HUES48 (cell line): ENCODE results near the gene MARCHF2.
A peak's percentile ranks its signal among the peaks of the same experiment; 100 is the strongest.

Experiments
- H3K27ac ChIP-seq: one replicate; pipeline ENCODE4 v1.7.0; 2013; ENCODE audit warnings: low read depth, low read length, inconsistent platforms
- H3K27me3 ChIP-seq: 2 replicates; pipeline ENCODE4 v1.6.1; 2013; ENCODE audit warnings: mild to moderate bottlenecking, low read length; ENCODE audit not compliant: control insufficient read depth, insufficient read depth
- H3K36me3 ChIP-seq: 2 replicates; pipeline ENCODE4 v1.6.1; 2013; ENCODE audit warnings: low read length; ENCODE audit not compliant: control insufficient read depth, insufficient read depth
- H3K4me1 ChIP-seq: 2 replicates; pipeline ENCODE4 v1.6.1; 2013; ENCODE audit warnings: mild to moderate bottlenecking, low read length; ENCODE audit not compliant: control insufficient read depth, insufficient read depth
- H3K4me3 ChIP-seq: 2 replicates; pipeline ENCODE4 v1.5.1; 2013; ENCODE audit warnings: mild to moderate bottlenecking, low read depth, low read length
- H3K9ac ChIP-seq: 2 replicates; pipeline ENCODE4 v1.6.1; 2013; ENCODE audit warnings: mild to moderate bottlenecking, low read depth, low read length, moderate library complexity
- H3K9me3 ChIP-seq: 2 replicates; pipeline ENCODE4 v1.6.1; 2013; ENCODE audit warnings: low read length; ENCODE audit not compliant: control insufficient read depth, insufficient read depth

MARCHF2 gene

GRCh38 chr19:8456064-8456463 is 43.0 kb downstream of the MARCHF2 start:
- peaks cover 71% of the 10 kb centered on the region for H3K4me1 ChIP-seq
- no peaks in the 10 kb centered on the region for H3K27me3 ChIP-seq
- H3K4me3 ChIP-seq, result no peak overlapping the region
- H3K27ac ChIP-seq, result no peak overlapping the region
- H3K36me3 ChIP-seq, result peaks cover 88% of the 10 kb centered on the region
- H3K9me3 ChIP-seq, result no peaks in the 10 kb centered on the region
- H3K9ac ChIP-seq, result no peak overlapping the region

GRCh38 chr19:8457209-8457608 is 44.1 kb downstream of the MARCHF2 start:
- Histone ChIP-seq H3K27me3 (no peaks in the 10 kb centered on the region), H3K9me3 (no peaks in the 10 kb centered on the region), H3K27ac (no peak overlapping the region), H3K4me3 (no peak overlapping the region), H3K4me1 (peaks cover 71% of the 10 kb centered on the region), H3K36me3 (peaks cover 90% of the 10 kb centered on the region), H3K9ac (no peak overlapping the region)

DNA sequence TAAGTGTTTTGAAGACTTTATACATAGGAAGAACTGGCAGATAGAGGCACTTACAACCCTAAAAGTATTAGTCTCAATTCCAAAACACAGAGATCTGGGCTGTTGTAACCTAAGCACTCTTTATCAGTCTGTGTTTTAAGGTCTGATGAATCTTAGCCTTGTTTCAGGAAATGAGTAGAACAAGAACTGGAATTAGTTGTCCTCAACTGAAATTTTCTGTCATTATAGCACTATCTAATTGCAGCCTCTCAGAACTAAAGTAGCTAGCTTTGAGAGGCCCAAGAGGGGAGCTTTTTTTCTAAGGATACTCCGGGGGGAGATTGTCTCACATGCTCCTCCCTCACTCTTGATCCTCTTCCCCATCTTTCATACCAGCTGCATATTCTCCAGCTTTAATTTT is 44.7 kb downstream of the MARCHF2 start:
- Histone ChIP-seq H3K36me3 (peaks cover 90% of the 10 kb centered on the region), H3K4me3 (no peak overlapping the region), H3K9me3 (no peaks in the 10 kb centered on the region), H3K9ac (no peak overlapping the region), H3K27me3 (no peaks in the 10 kb centered on the region), H3K4me1 (peaks cover 70% of the 10 kb centered on the region), H3K27ac (no peak overlapping the region)

DNA sequence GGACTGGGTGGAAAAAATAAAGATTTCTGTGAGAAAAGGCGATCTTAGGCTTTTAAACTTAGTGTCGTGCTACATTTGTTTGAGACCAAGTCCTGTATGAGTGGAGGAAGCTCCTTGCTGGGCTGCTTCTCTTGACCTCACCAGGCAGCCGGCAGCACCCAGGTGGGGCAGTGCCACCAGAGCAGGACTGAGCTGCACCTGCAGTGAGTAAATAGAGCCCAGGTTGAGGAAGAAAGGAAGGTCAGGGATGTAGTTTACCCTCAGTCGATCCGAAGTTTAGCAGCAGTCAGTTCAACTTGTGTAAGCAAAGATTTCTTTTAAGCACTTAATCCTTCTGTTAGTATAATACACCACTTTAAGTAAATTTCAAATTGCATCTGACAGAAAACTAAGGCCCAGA is 45.3 kb downstream of the MARCHF2 start:
- no peak overlapping the region for H3K9ac ChIP-seq
- no peak overlapping the region for H3K27ac ChIP-seq
- H3K27me3 ChIP-seq, result no peaks in the 10 kb centered on the region
- H3K4me3 ChIP-seq, result no peak overlapping the region
- H3K4me1 ChIP-seq, result peaks cover 68% of the 10 kb centered on the region
- H3K36me3 ChIP-seq, result peaks cover 93% of the 10 kb centered on the region
- H3K9me3 ChIP-seq, result no peaks in the 10 kb centered on the region

DNA sequence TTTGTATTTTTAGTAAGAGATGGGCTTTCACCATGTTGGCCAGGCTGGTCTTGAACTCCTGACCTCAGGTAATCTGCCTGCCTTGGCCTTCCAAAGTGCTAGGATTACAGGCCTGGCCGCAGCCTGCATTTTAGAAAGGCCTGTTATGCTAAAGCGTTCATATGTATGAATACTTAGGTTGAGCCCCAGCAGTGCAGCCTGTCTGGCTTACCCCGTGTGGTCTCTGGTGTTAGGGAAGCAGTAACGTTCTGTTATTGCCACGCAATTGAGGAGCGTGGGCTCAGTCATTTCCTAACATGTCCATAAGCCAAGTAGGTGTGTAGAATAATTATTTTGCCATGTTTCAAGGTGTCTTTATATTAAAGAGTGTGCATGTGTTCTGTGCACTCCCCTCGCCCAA is 46.0 kb downstream of the MARCHF2 start:
- no peaks in the 10 kb centered on the region for H3K9me3 ChIP-seq
- H3K36me3 ChIP-seq, result peaks cover 93% of the 10 kb centered on the region
- no peaks in the 10 kb centered on the region for H3K27me3 ChIP-seq
- no peak overlapping the region for H3K27ac ChIP-seq
- H3K4me1 ChIP-seq, result peaks cover 63% of the 10 kb centered on the region
- no peak overlapping the region for H3K9ac ChIP-seq
- no peak overlapping the region for H3K4me3 ChIP-seq

DNA sequence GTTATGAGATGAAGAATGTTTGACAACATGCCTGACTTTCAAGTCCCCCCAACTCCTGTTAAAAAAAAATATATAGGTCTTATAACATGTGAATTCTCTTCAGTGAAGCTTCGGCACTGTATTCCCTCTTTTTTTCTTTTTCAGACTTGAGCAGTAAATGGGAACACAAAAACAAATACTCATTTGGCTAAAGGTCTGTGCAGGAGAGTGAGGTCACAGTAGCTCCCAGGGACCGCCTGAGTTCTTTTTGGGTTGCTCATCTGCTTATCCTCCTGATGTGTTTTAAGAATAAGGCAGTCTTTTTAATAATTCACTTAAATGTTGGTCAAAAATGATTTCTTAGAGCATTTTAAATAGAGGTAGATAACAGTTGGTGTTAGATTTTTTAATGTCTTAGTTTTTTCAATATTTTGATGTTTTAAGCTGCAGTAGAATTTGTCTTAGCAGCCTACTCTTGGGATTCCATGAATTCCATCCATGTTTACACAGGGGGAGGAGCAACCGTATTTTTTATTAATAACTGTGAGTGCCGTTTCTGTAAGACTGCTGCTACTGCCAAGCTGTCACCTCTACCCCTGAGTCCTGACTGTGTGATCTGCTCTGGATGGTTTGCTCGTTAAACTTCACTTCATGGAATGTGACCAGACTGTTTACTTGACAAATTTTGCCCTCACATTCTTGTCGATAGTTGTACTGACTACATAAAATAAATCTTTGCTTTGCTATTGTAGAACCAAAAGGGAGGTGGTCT is 46.6 kb downstream of the MARCHF2 start:
- H3K4me3 ChIP-seq, result no peak overlapping the region
- H3K9me3 ChIP-seq, result no peaks in the 10 kb centered on the region
- H3K27ac ChIP-seq, result no peak overlapping the region

DNA sequence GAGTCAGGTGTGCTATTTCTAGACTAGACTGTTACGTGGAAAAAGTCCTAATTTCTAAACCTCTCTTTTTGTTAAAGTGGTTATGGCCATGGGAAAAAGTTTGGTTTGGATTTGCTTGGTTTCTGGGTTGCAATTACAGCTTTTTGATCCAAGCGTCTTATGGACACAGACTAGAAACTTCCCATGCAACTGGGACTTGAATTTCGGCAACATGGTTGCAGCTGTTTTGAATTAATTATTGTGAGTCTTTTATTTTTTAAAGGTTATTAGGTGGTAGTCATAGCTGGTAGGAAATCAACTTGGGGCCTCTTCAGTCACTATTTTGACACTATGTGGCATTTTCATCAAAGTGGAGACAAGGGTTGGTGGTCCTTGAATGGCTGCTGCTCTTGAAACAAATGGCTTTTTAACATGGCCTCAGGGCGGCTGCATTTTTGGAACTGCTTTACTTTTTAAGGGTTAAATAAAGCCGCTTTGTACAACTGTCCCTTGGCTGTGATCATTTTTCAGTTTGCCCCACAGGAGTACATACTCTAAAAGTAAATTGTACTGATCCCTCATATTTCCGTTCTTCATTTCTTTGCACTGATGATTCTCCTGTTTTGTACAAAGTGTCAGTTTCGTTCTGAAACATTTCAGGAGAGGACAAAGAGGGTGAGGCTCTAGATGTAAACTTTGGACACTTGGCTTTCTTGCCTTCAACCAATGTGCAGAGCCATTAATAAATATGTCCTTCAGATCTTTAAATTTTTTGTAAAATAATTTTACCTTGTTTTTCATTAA is 47.6 kb downstream of the MARCHF2 start:
- Histone ChIP-seq H3K36me3 (peaks cover 97% of the 10 kb centered on the region), H3K4me1 (peaks cover 62% of the 10 kb centered on the region), H3K9ac (no peak overlapping the region), H3K27ac (peak overlapping the region; percentile 14), H3K4me3 (no peak overlapping the region), H3K27me3 (no peaks in the 10 kb centered on the region), H3K9me3 (no peaks in the 10 kb centered on the region)

More for the DNA sequence above, 46.6 kb downstream of the MARCHF2 start:
- H3K4me1 ChIP-seq, result peaks cover 63% of the 10 kb centered on the region
- peaks cover 97% of the 10 kb centered on the region for H3K36me3 ChIP-seq
- no peaks in the 10 kb centered on the region for H3K27me3 ChIP-seq
- H3K9ac ChIP-seq, result no peak overlapping the region

DNA sequence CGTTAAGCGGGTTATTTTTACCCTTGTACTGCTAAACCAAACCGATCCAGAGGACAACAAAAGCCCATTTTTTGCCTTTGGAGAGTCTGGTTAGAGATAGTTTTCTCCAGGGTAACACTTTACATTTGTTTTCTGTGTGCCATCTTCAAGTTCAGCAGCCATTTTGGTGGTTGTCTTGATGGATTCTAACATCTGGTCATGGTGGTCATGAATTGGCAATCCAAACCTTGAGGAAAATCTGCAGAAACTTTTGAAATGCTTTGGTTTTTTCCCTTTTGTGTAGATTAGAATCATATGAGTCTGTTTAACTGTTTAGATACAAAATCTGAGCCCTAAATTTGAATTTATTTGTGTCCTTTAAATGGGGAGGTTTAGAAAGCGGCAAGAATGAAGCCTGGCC is 48.3 kb downstream of the MARCHF2 start:
- H3K4me1 ChIP-seq, result peaks cover 56% of the 10 kb centered on the region
- no peaks in the 10 kb centered on the region for H3K27me3 ChIP-seq
- H3K27ac ChIP-seq, result no peak overlapping the region
- H3K9ac ChIP-seq, result no peak overlapping the region
- H3K36me3 ChIP-seq, result peaks cover 97% of the 10 kb centered on the region
- H3K4me3 ChIP-seq, result no peak overlapping the region
- H3K9me3 ChIP-seq, result no peaks in the 10 kb centered on the region

GRCh38 chr19:8461891-8462290 is 48.8 kb downstream of the MARCHF2 start:
- Histone ChIP-seq H3K9ac (no peak overlapping the region), H3K4me1 (peaks cover 51% of the 10 kb centered on the region), H3K9me3 (no peaks in the 10 kb centered on the region), H3K36me3 (peaks cover 97% of the 10 kb centered on the region), H3K27me3 (no peaks in the 10 kb centered on the region), H3K4me3 (no peak overlapping the region), H3K27ac (no peak overlapping the region)

DNA sequence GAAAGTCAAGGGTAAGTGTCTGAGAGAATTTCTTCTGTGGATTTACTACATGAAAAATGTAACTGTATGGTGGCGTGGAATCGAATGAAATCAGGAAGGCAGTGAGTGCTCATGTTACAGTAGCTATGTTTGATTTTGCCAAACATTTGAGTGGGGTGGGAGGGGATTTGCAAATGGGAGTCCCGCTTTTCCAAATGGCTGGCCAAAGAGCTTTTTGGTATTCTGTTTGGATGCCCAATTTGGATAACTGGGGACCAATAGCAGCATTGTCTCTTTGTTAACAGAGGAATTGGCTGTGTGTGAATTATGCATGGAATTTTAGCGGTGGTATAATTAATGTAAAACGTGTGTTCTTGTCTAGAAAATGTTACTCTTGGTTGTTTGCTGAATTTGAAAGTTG is 49.5 kb downstream of the MARCHF2 start:
- H3K36me3 ChIP-seq, result peaks cover 97% of the 10 kb centered on the region
- H3K9ac ChIP-seq, result no peak overlapping the region
- H3K4me1 ChIP-seq, result peaks cover 45% of the 10 kb centered on the region
- no peaks in the 10 kb centered on the region for H3K27me3 ChIP-seq
- H3K27ac ChIP-seq, result no peak overlapping the region
- no peaks in the 10 kb centered on the region for H3K9me3 ChIP-seq
- no peak overlapping the region for H3K4me3 ChIP-seq

- Histone ChIP-seq H3K36me3 (peaks cover 96% of the 10 kb centered on the region), H3K9ac (no peak overlapping the region), H3K4me3 (no peak overlapping the region), H3K27ac (no peak overlapping the region), H3K9me3 (no peaks in the 10 kb centered on the region), H3K27me3 (no peaks in the 10 kb centered on the region), H3K4me1 (peaks cover 37% of the 10 kb centered on the region)
These were observed 50.3 kb downstream of the MARCHF2 start for GRCh38 chr19:8463365-8463764.
